ENCODE data around the gene HIVEP1.
"Not testable (repeated sequence)": the region's sequence is repeated elsewhere in the genome, so short reads cannot be mapped to it uniquely, and the experiment has no call there.

HIVEP1 gene

GRCh38 chr6:12092762-12093161, 80.7 kb downstream of the HIVEP1 start:
- DNase-seq, result no peak

- DNase-seq, result no peak
These were observed 82.6 kb downstream of the HIVEP1 start for GRCh38 chr6:12094689-12095088.

DNA sequence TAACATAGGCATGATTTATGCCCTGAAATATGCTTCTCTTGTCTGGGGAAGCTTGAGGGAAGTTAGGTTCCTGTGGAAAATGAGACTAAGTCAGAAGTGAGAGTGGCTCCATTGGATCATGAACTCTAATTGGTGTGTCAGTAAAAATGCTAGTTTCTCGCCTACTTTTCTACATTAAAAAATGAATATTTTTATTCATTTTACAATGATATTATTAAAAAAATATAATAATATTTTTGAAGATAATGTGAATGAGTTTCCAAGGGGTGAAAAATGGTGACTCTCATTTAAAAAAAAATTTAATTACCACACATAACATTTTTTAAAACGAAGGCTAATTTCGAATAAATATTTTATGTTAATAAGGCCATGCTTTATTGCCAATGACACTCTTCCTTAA, 84.2 kb downstream of the HIVEP1 start:
- DNase-seq, result no peak

DNA sequence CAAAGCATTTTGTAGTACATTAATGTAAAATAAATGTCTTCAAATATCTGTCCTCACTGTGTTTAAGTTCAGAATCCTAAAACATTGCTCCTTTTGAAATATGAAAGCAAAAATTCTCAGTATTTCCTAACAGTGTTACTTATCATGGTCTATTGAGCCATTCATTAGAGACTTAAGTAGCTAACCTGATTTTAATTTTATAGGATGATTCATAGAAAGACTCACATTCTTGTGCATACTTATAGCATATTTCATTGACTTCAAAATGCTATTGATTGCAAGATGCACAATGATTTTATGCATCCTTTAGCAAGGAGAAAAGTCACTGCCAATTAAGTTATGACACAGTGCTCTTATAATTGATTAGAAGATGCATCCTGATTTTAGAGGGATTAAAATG, 85.7 kb downstream of the HIVEP1 start:
- DNase-seq, result no peak

GRCh38 chr6:12099623-12100338, 87.7 kb downstream of the HIVEP1 start:
- no peak for DNase-seq

DNA sequence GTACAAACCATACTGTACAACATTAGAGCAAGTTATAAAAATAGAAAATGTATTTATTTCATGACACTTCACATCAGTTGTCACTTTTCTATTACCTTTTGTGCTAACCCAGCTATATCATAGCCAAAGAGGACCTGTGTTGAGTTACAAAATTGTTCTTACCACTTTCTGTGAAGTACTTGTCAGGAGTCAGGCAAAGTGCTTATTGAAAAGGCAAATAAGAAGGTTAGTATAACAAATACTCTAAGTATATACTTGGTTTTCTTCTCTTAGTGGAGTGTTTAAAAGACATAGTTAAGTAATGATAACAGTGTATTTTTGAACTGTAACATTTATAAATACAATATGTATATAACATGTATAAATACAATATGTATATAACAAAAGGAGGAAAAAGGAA, 88.9 kb downstream of the HIVEP1 start:
- no peak for DNase-seq

GRCh38 chr6:12101653-12102312, 89.7 kb downstream of the HIVEP1 start:
- DNase-seq, result no peak

- DNase-seq, result no peak
These were observed 90.2 kb downstream of the HIVEP1 start for GRCh38 chr6:12102350-12102749.

DNA sequence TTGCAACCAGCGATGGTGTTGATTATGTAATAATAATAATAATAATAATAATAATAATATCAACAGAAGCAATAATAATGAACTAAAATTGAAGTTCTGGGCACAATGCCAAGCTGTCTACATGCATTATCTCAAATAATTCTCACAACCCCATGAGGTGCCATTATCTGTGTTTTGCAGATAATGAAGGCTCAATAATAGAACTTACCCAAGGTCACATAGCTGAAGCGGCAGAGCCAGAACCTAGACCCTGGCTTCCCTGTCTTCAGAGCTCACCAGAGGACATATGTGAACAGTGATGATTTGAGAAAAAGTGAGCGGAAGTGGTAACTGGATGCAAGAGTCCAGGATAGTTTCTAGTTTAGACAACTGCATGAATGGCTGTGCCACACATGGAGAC, 91.0 kb downstream of the HIVEP1 start:
- no peak for DNase-seq

GRCh38 chr6:12105271-12105670, 93.2 kb downstream of the HIVEP1 start:
- DNase-seq, result no peak

GRCh38 chr6:12108376-12108775, 96.3 kb downstream of the HIVEP1 start:
- DNase-seq, result not testable (repeated sequence)

GRCh38 chr6:12110523-12111362, 98.6 kb downstream of the HIVEP1 start:
- peak; percentile 36 for DNase-seq

DNA sequence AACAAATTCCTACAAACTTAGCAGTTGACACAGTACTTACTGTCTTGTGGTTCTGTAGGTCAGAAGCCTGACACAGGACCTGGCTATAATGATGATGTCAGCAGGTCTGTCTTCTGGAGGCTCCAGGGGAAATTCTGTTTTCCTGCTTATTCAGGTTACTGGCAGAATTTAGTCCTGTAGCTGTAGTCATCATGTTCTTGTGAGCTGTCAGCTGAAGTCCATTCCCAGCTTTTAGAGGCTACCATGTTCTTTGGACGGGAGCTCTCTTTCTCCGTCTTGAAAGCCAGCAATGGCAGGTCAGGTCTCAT, 99.2 kb downstream of the HIVEP1 start:
- DNase-seq, result no peak

GRCh38 chr6:12112540-12113189, 100.6 kb downstream of the HIVEP1 start:
- DNase-seq, result no peak

DNA sequence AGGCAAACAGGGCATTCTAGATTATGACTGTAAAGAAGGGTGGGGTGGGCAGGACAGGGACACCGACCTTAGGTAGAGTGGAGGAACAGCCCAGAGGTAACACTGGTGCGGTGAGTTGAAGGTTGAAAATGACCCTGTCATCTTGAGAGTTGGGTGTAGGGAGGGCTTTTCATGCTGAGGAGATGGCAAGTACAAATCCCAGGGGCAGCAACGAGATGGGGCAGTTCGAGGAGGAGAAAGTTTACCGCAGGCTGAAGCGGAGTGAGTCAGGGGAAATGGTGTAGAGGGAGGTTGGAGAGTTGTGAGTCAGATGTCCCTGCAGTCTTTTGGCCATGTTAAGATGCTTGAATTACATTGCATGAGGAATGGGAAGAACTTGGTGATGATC, 101.1 kb downstream of the HIVEP1 start:
- DNase-seq, result peak; percentile 52

DNA sequence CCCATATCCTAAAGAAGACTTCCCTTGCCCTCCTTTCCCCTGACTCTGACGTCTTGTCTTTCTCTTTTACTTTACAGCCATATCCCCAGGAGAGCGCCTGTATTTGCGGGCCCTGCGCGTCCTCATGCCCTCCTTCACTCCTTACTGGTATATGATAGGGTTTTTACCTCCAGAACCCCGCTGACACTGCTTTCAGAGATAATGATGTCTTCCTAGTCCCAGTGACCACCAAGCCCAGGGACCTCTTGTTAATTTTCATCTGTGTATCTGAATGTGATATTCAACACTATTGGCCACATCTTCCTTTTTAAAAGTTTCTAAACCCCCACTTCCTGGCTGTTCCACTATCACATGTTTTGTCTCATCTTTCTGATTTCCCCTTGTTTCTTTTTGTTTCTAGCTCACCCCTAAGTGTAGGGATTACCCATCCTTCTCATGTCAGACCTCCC, 102.0 kb downstream of the HIVEP1 start:
- no peak for DNase-seq

GRCh38 chr6:12115001-12115400, 102.9 kb downstream of the HIVEP1 start:
- DNase-seq, result no peak

GRCh38 chr6:12115492-12115891, 103.4 kb downstream of the HIVEP1 start:
- DNase-seq, result no peak

- no peak for DNase-seq
These were observed 104.2 kb downstream of the HIVEP1 start for GRCh38 chr6:12116264-12116800.

DNA sequence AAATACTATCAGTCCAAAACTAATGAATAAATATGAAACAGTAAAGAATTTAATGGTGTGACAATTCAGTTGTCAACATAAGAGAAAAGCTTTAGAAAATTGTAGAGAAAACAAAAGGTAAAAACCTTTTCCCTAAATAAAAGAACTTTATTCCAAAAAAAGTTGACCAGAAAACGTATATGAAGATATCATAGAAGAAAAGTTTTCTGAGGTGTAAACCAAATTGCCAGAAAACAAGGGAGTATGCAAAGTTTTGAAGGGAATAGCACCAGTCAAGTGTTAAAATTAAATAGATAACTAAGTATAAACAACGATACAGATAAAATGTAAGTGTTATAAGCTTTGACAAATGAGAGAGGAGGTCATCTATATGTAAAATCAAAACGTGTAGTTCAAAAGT, 104.9 kb downstream of the HIVEP1 start:
- no peak for DNase-seq

DNA sequence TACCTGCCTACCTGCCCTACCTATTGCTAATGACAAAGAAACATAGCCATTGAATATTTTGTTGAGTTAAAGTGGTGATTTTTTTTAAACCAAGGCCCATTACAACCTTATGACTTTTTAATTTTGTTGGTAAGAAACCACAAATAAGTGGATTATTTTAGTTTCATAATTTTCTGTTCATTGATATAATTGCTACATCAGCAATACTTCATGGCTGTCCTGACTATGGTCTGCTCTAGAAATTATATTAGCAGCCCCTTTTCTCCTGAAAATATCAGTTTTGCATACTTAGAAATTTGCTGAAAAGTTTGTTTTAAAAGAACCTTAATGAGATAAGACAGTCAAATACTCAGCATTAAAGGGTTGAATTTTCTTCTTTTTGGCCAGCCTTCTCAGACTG, 106.5 kb downstream of the HIVEP1 start:
- no peak for DNase-seq

DNA sequence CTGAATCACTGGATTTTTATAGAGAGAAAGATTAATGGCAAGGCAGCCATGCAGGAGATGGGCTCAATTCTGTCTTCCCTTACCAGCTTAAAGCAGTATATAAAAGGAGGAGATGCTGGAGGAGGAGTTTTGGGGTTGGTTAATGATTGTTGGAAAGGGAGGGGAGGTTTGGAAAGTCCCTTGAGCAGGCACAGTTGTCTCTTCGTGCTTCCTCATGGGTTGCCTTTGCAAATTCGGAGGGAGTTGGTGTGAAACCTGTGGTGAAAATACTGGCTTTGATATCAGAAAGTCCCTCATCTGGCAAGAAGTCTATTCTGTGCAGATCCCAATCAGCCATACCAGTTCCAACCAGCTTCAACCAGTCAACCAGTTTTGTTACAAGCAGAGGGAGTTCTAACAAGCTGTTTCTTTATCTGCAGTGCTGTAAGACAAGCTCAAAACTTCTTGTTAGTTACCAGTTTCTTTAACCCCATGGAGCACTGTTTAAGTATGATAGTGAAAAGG, 107.0 kb downstream of the HIVEP1 start:
- peak; percentile 81 for DNase-seq

- DNase-seq, result no peak
These were observed 113.3 kb downstream of the HIVEP1 start for GRCh38 chr6:12125396-12125795.
